Endothelial cell of umbilical vein (primary cell): ENCODE data around the gene MBLAC1. TPM values are rescaled to one million over a fixed set of nuclear protein-coding genes. Genes with fewer than 3 reads are reported as not detected.

Source experiments
- BruUV-seq: library from RNA; stranded (reverse); fragments of 400-500 nt; replicated peaks from 2 replicates; lab custom pipeline; 2021; lab: Mats Ljungman, UMichigan
- CTCF ChIA-PET: fragments of 300-600, 350-600 bp; sonication (Branson Sonifier 250); formaldehyde crosslinking; loops from one replicate; lab custom pipeline; 2021; ENCODE audit warnings: antibody characterized with exemption, inconsistent platforms; lab: Charles Lee
- POLR2A ChIA-PET: fragments of 300-600, 350-600 bp; sonication (Branson Sonifier 250); formaldehyde crosslinking; loops from one replicate; lab custom pipeline; 2021; ENCODE audit warnings: antibody characterized with exemption, inconsistent platforms; lab: Charles Lee
- DNase-seq: peaks from one replicate; pipeline ENCODE4 v3.0.0-alpha.2; 2011; ENCODE audit warnings: low read depth, low spot score
- FAIRE-seq: peaks from 2 replicates; lab custom pipeline; 2011; peaks lifted over from hg19 to GRCh38; lab: Jason Lieb, UNC
- H2AFZ ChIP-seq: 2 replicates; pipeline ENCODE4 v1.6.0; 2012; ENCODE audit warnings: low read depth, low read length, control low read depth, inconsistent platforms
- H3K27ac ChIP-seq: 2 replicates; pipeline ENCODE4 v1.5.1; 2011; ENCODE audit warnings: low read depth, mild to moderate bottlenecking, control low read depth, low read length, moderate library complexity; ENCODE audit not compliant: insufficient read depth
- H3K27me3 ChIP-seq, 2 experiments: 2 replicates each; pipeline versions ENCODE4 v1.6.0 to v1.6.1; 2011; ENCODE audit warnings: low read length in 2 of 2, mixed read lengths in 1 of 2; ENCODE audit not compliant: control insufficient read depth in 2 of 2, insufficient read depth in 2 of 2
- H3K36me3 ChIP-seq, 2 experiments: 2 replicates in 1 of 2; 3 replicates in 1 of 2; pipeline ENCODE4 v1.5.1; 2011; ENCODE audit warnings: low read length in 2 of 2, mild to moderate bottlenecking in 1 of 2, moderate library complexity in 1 of 2; ENCODE audit not compliant: control insufficient read depth in 2 of 2, insufficient read depth in 2 of 2; ENCODE audit errors: extremely low read depth in 1 of 2
- H3K4me1 ChIP-seq: 3 replicates; pipeline ENCODE4 v1.5.1; 2011; ENCODE audit warnings: mild to moderate bottlenecking, low read length; ENCODE audit not compliant: control insufficient read depth, insufficient read depth; ENCODE audit errors: extremely low read depth
- H3K4me2 ChIP-seq: 2 replicates; pipeline ENCODE4 v1.6.1; 2011; ENCODE audit warnings: low read length, control low read depth, mixed read lengths; ENCODE audit not compliant: insufficient read depth
- H3K4me3 ChIP-seq, 3 experiments: fragments of 200-600 bp in 1 of 3; sonication (generic), shearing (Covaris generic) in 1 of 3; replicated peaks in 1 of 3; 2 replicates each; pipeline ENCODE4 v1.5.1; 2011 to 2016; ENCODE audit warnings: control low read depth in 3 of 3, low read length in 3 of 3, mild to moderate bottlenecking in 2 of 3, inconsistent platforms in 1 of 3, low read depth in 1 of 3, moderate library complexity in 1 of 3; ENCODE audit not compliant: insufficient read depth in 1 of 3
- H3K79me2 ChIP-seq: 2 replicates; pipeline ENCODE4 v1.6.0; 2012; ENCODE audit warnings: low read length, inconsistent platforms; ENCODE audit not compliant: control insufficient read depth, insufficient read depth
- H3K9ac ChIP-seq: replicated peaks from 2 replicates; pipeline ENCODE3; 2011; ENCODE audit warnings: low read length, control low read depth; ENCODE audit not compliant: insufficient read depth; ENCODE audit errors: extremely low read depth
- H3K9me1 ChIP-seq: replicated peaks from 3 replicates; pipeline ENCODE4 v1.6.0; 2011; ENCODE audit warnings: mild to moderate bottlenecking, low read length; ENCODE audit not compliant: control insufficient read depth, insufficient read depth; ENCODE audit errors: extremely low read depth
- H3K9me3 ChIP-seq: replicated peaks from 2 replicates; pipeline ENCODE4 v1.5.1; 2012; ENCODE audit warnings: low read length, inconsistent platforms; ENCODE audit not compliant: control insufficient read depth, insufficient read depth
- H4K20me1 ChIP-seq: replicated peaks from 2 replicates; pipeline ENCODE3; 2011; ENCODE audit warnings: mild to moderate bottlenecking, low read length; ENCODE audit not compliant: control insufficient read depth, insufficient read depth; ENCODE audit errors: extremely low read depth
- EZH2 ChIP-seq: IDR thresholded peaks from 2 replicates; pipeline ENCODE4 v1.6.1; 2012; ENCODE audit warnings: borderline replicate concordance, low read depth, mild to moderate bottlenecking, moderate library complexity, low read length, inconsistent platforms; ENCODE audit not compliant: severe bottlenecking
- FOS ChIP-seq: IDR thresholded peaks from 2 replicates; pipeline ENCODE4 v1.6.1; 2011; ENCODE audit warnings: mild to moderate bottlenecking, low read length, moderate library complexity, borderline replicate concordance; ENCODE audit not compliant: insufficient read depth
- GATA2 ChIP-seq: IDR thresholded peaks from 2 replicates; pipeline ENCODE4 v1.7.0; 2011; ENCODE audit warnings: low read depth, mild to moderate bottlenecking, moderate library complexity, mixed read lengths, low read length; ENCODE audit not compliant: insufficient read length, insufficient read depth
- JUN ChIP-seq: IDR thresholded peaks from 2 replicates; pipeline ENCODE4 v1.6.1; 2011; ENCODE audit warnings: borderline replicate concordance, low read depth; ENCODE audit not compliant: insufficient read length, insufficient read depth
- MYC ChIP-seq: IDR thresholded peaks from one replicate; pipeline ENCODE4 v1.6.1; 2011; ENCODE audit warnings: mild to moderate bottlenecking, low read depth, low read length
- POLR2A ChIP-seq: IDR thresholded peaks from 2 replicates; pipeline ENCODE4 v1.6.1; 2012; ENCODE audit warnings: low read depth, mild to moderate bottlenecking, control low read depth, low read length
- POLR2AphosphoS5 ChIP-seq: IDR thresholded peaks from 2 replicates; pipeline ENCODE4 v1.6.1; 2012; ENCODE audit warnings: low read depth, mild to moderate bottlenecking, control low read depth, low read length, moderate library complexity; ENCODE audit not compliant: insufficient read depth
- dilution Hi-C: fragments of 300-500 bp; cut with MboI; formaldehyde crosslinking; loops from one replicate; pipeline ENCODE4 v1.15.0; 2019; ENCODE audit warnings: low sequenced_read_pairs; ENCODE audit not compliant: extremely low pct_ligation_motif_present
- intact Hi-C: fragments of 100-400 bp; cut with micrococcal nuclease; formaldehyde crosslinking; loops from one replicate; pipeline ENCODE4 v1.10.0; 2022
- polyA plus RNA-seq, 4 experiments: library from polyadenylated mRNA; depleted of rRNA in 3 of 4; stranded (reverse) in 3 of 4; unstranded in 1 of 4; fragments of >200 nt; gene quantifications; 2 replicates each; pipeline versions ENCODE4 v1.2.1 to v1.2.3, GENCODE V29; 2011 to 2012; ENCODE audit warnings: missing spikeins in 1 of 4
- total RNA-seq: library from RNA; stranded (reverse); gene quantifications from 2 replicates; pipeline ENCODE4 v1.2.3, GENCODE V29; 2021
- TF ChIP-seq, protein P1 (sequence below): IDR thresholded peaks from 2 replicates; pipeline ENCODE4 v1.6.1; 2011; ENCODE audit not compliant: insufficient read depth, insufficient read length
- TF ChIP-seq, protein P2 (sequence below), 2 donors: IDR thresholded peaks; 1 replicate in 1 of 2; 2 replicates in 1 of 2; pipeline ENCODE4 v1.5.1; 2011; ENCODE audit warnings: low read length in 2 of 2, mild to moderate bottlenecking in 2 of 2, moderate library complexity in 2 of 2, control low read depth in 1 of 2, inconsistent platforms in 1 of 2, low read depth in 1 of 2; ENCODE audit not compliant: insufficient read depth in 1 of 2; ENCODE audit errors: extremely low read depth in 1 of 2

The MBLAC1 gene
- total and polyA plus RNA-seq, 2 donors (not counting 3 experiments of a cell fraction or from before 2014, with no cell fraction given): 1.8 to 2.1 TPM

DNA sequence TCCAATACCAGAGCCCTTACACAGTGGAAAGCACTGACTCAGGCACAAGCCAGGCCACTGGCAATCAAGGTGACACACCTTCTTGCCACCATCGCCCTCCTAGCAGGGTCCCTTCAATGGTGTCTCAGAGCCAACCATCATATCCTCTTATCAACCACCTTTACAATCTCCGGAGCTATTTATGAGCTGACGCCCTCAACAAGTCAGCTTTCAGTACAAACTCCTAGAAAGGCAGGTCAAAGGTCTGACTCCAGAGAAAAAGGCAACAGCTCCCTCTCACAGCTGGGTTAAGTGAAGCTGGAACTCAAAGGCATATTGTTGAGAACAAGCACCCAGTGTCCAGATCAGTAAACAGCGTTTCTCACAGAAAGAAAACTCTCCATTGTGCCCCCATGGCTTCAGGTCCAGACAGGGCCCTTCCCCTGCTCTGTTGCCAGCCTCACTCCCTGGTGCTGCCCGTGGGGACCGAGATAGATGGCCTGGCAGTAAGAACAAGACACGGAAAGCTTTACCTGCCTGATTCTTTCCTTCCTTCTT, 47.7 kb upstream of the MBLAC1 start:
- Histone ChIP-seq H3K9me1 (no peaks in the 10 kb centered on the region), H3K9ac (no peak overlapping the region), H3K9me3 (no peaks in the 10 kb centered on the region), H3K4me1 (peaks cover 12% of the 10 kb centered on the region), H3K27me3 (no peaks in the 10 kb centered on the region), H3K79me2 (peaks cover 42% of the 10 kb centered on the region), H3K4me2 (no peak overlapping the region), H4K20me1 (no peaks in the 10 kb centered on the region), H3K4me3 (no peak overlapping the region), H3K27ac (no peak overlapping the region), H2AFZ (no peak overlapping the region), H3K36me3 (peaks cover 17 to 30% of the 10 kb centered on the region in 2 experiments)
- FAIRE-seq (no peak), DNase-seq (no peak)
- ChIA-PET POLR2A (interaction anchor here (0.6 kb wide), 1 partner anchor 91 kb away, joined by 9 read pairs; no protein-coding TSS in a partner anchor), CTCF (no interaction called here)
- TF ChIP-seq JUN: no peak
- no peak for TF ChIP-seq GATA2
- no peak for TF ChIP-seq FOS
- TF ChIP-seq, protein P1, sequence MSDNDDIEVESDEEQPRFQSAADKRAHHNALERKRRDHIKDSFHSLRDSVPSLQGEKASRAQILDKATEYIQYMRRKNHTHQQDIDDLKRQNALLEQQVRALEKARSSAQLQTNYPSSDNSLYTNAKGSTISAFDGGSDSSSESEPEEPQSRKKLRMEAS: no peak
- no peak for TF ChIP-seq POLR2A
- TF ChIP-seq, protein P2, sequence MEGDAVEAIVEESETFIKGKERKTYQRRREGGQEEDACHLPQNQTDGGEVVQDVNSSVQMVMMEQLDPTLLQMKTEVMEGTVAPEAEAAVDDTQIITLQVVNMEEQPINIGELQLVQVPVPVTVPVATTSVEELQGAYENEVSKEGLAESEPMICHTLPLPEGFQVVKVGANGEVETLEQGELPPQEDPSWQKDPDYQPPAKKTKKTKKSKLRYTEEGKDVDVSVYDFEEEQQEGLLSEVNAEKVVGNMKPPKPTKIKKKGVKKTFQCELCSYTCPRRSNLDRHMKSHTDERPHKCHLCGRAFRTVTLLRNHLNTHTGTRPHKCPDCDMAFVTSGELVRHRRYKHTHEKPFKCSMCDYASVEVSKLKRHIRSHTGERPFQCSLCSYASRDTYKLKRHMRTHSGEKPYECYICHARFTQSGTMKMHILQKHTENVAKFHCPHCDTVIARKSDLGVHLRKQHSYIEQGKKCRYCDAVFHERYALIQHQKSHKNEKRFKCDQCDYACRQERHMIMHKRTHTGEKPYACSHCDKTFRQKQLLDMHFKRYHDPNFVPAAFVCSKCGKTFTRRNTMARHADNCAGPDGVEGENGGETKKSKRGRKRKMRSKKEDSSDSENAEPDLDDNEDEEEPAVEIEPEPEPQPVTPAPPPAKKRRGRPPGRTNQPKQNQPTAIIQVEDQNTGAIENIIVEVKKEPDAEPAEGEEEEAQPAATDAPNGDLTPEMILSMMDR (IDR thresholded peaks at IDR 0.05; ENCODE audit: extremely low read depth in 1 of 2, insufficient read depth in 1 of 2, low read depth in 1 of 2, low read length in 2 of 2): no peak
- TF ChIP-seq POLR2AphosphoS5: no peak
- no peak for TF ChIP-seq EZH2
- TF ChIP-seq MYC: no peak
- dilution Hi-C loops (no loop called here), intact Hi-C loops (no loop called here)
- BruUV-seq: no TSS peak
